Activated B cell treated with CpG ODN at 0.5 μM for 24 hours (primary cell): ENCODE results near the gene UBXN7. TPM values are rescaled to one million over a fixed set of nuclear protein-coding genes. Genes with fewer than 3 reads are reported as not detected.
"Not testable (repeated sequence)": the region's sequence is repeated elsewhere in the genome, so short reads cannot be mapped to it uniquely, and the experiment has no call there.

ENCODE experiments used
- ATAC-seq: fragments of 200-7000 bp; cut with Tn5 transposase; one replicate; pipeline ENCODE4 v1.10.0; 2021; ENCODE audit warnings: low read depth, mild to moderate bottlenecking, moderate library complexity
- CTCF ChIA-PET: fragments of 350-600 bp; sonication (Branson Sonifier 250); formaldehyde crosslinking; loops from one replicate; lab custom pipeline; 2021; ENCODE audit warnings: antibody characterized with exemption; lab: Charles Lee
- POLR2A ChIA-PET: fragments of 350-600 bp; sonication (Branson Sonifier 250); formaldehyde crosslinking; loops from one replicate; lab custom pipeline; 2021; ENCODE audit warnings: antibody characterized with exemption; lab: Charles Lee
- DNase-seq: peaks from one replicate; pipeline ENCODE4 v3.0.0; 2022
- H3K27ac Mint-ChIP-seq: one replicate; pipeline ENCODE4 v1.8.0; 2020; ENCODE audit warnings: mixed read lengths
- H3K27me3 Mint-ChIP-seq: one replicate; pipeline ENCODE4 v1.8.0; 2021; ENCODE audit warnings: mixed read lengths
- H3K36me3 Mint-ChIP-seq: one replicate; pipeline ENCODE4 v1.8.0; 2021; ENCODE audit warnings: low read depth, mixed read lengths
- H3K4me1 Mint-ChIP-seq: one replicate; pipeline ENCODE4 v1.8.0; 2021; ENCODE audit warnings: mixed read lengths
- H3K4me3 Mint-ChIP-seq: one replicate; pipeline ENCODE4 v1.8.0; 2020; ENCODE audit warnings: mild to moderate bottlenecking, mixed read lengths
- H3K9me3 Mint-ChIP-seq: one replicate; pipeline ENCODE4 v1.8.0; 2020; ENCODE audit warnings: mixed read lengths
- CTCF ChIP-seq: fragments of 200-600 bp; IDR thresholded peaks from one replicate; pipeline ENCODE4 v1.8.0; 2022; ENCODE audit warnings: antibody characterized with exemption, mild to moderate bottlenecking
- intact Hi-C: fragments of 100-400 bp; cut with micrococcal nuclease; formaldehyde crosslinking; loops from one replicate; pipeline ENCODE4 v1.15.1; 2024
- total RNA-seq: library from RNA; stranded (reverse); gene quantifications from 2 replicates; pipeline ENCODE4 v1.2.3, GENCODE V29; 2022

UBXN7 gene
- total RNA-seq, 1 donor from 2014 or later, result 66.5 TPM

GRCh38 chr3:196444500-196444894 lies 12.3 kb upstream of the UBXN7 start:
- intact Hi-C loops, result no loop called here
- peaks cover 16% of the 10 kb centered on the region for H3K4me1 Mint-ChIP-seq
- ChIA-PET CTCF (no interaction called here), POLR2A (no interaction called here)
- no peak for TF ChIP-seq CTCF
- H3K27me3 Mint-ChIP-seq, result no peaks in the 10 kb centered on the region
- ATAC-seq, result no peak
- no peak overlapping the region for H3K27ac Mint-ChIP-seq
- no peak overlapping the region for H3K4me3 Mint-ChIP-seq
- no peaks in the 10 kb centered on the region for H3K9me3 Mint-ChIP-seq
- H3K36me3 Mint-ChIP-seq, result no peaks in the 10 kb centered on the region
- DNase-seq, result no peak

GRCh38 chr3:196440696-196441095 lies 8.5 kb upstream of the UBXN7 start:
- H3K4me1 Mint-ChIP-seq, result peaks cover 16% of the 10 kb centered on the region
- CTCF ChIA-PET, result interaction anchor here (0.9 kb wide), 1 partner anchor 8 kb away, joined by 3 read pairs; no protein-coding TSS in a partner anchor
- DNase-seq (no peak), ATAC-seq (no peak)
- no peak overlapping the region for H3K27ac Mint-ChIP-seq
- no peak for TF ChIP-seq CTCF
- POLR2A ChIA-PET, result interaction anchor here (1.1 kb wide), 1 partner anchor 62 kb away, joined by 4 read pairs; no protein-coding TSS in a partner anchor
- intact Hi-C loops, result loop anchor here (1.0 kb wide), 1 partner anchor 8 kb away; the partner anchor contains the start of gene UBXN7
- no peaks in the 10 kb centered on the region for H3K27me3 Mint-ChIP-seq
- H3K4me3 Mint-ChIP-seq, result no peak overlapping the region
- no peaks in the 10 kb centered on the region for H3K9me3 Mint-ChIP-seq
- no peaks in the 10 kb centered on the region for H3K36me3 Mint-ChIP-seq

GRCh38 chr3:196440041-196440537 lies 7.9 kb upstream of the UBXN7 start:
- CTCF ChIA-PET, result interaction anchor here (0.9 kb wide), 1 partner anchor 7 kb away, joined by 3 read pairs; no protein-coding TSS in a partner anchor
- H3K4me1 Mint-ChIP-seq, result peaks cover 16% of the 10 kb centered on the region
- H3K27ac Mint-ChIP-seq, result peak overlapping the region; percentile 30
- no peaks in the 10 kb centered on the region for H3K27me3 Mint-ChIP-seq
- POLR2A ChIA-PET, result interaction anchor here (0.8 to 1.1 kb wide), 2 partner anchors 35 to 62 kb away, joined by 3 to 4 read pairs; no protein-coding TSS in a partner anchor
- peak; percentile 50 for ATAC-seq
- DNase-seq, result no peak
- no peaks in the 10 kb centered on the region for H3K36me3 Mint-ChIP-seq
- TF ChIP-seq CTCF, result no peak
- no peak overlapping the region for H3K4me3 Mint-ChIP-seq
- no peaks in the 10 kb centered on the region for H3K9me3 Mint-ChIP-seq
- intact Hi-C loops, result no loop called here

- Mint-ChIP-seq H3K36me3 (peaks cover 22% of the 10 kb centered on the region), H3K27me3 (no peaks in the 10 kb centered on the region), H3K4me1 (peaks cover 22% of the 10 kb centered on the region), H3K27ac (peak overlapping the region; percentile 80), H3K9me3 (no peaks in the 10 kb centered on the region), H3K4me3 (peak overlapping the region; percentile 96)
- ChIA-PET CTCF (no interaction called here), POLR2A (interaction anchor here (1.0 to 1.9 kb wide), 3 partner anchors 72 to 568 kb away, joined by 4 to 10 read pairs (median 6); partner anchors contain the start of genes DYNLT2B and RNF168)
- no peak for TF ChIP-seq CTCF
- intact Hi-C loops, result loop anchor here (1.0 to 5.0 kb wide), 8 partner anchors 10 to 524 kb away; partner anchors contain the start of genes DYNLT2B, FBXO45, NCBP2 and PCYT1A
- ATAC-seq (peak; percentile 38), DNase-seq (no peak)
Measured at GRCh38 chr3:196431181-196432136, 768 bp downstream of the UBXN7 start.

GRCh38 chr3:196428041-196428440 lies 4.2 kb downstream of the UBXN7 start:
- POLR2A ChIA-PET, result interaction anchor here (0.6 kb wide), 1 partner anchor 9 kb away, joined by 4 read pairs; no protein-coding TSS in a partner anchor

GRCh38 chr3:196424421-196424820 lies 7.8 kb downstream of the UBXN7 start:
- intact Hi-C loops, CTCF ChIA-PET, H3K9me3 Mint-ChIP-seq, H3K27me3 Mint-ChIP-seq, H3K4me3 Mint-ChIP-seq, ATAC-seq, H3K27ac Mint-ChIP-seq, DNase-seq: not testable (repeated sequence)
- Mint-ChIP-seq H3K4me1 (peaks cover 41% of the 10 kb centered on the region), H3K36me3 (peaks cover 15% of the 10 kb centered on the region)
- POLR2A ChIA-PET, result interaction anchor here (0.7 kb wide), 1 partner anchor 546 kb away, joined by 3 read pairs; no protein-coding TSS in a partner anchor

More at GRCh38 chr3:196428041-196428440, 4.2 kb downstream of the UBXN7 start:
- H3K4me1 Mint-ChIP-seq, result peaks cover 30% of the 10 kb centered on the region
- TF ChIP-seq CTCF, result no peak
- CTCF ChIA-PET, result no interaction called here
- peaks cover 24% of the 10 kb centered on the region for H3K36me3 Mint-ChIP-seq
- H3K9me3 Mint-ChIP-seq, result no peaks in the 10 kb centered on the region
- intact Hi-C loops, result no loop called here
- H3K27me3 Mint-ChIP-seq, result no peaks in the 10 kb centered on the region
- ATAC-seq, result no peak
- no peak for DNase-seq
- no peak overlapping the region for H3K27ac Mint-ChIP-seq
- H3K4me3 Mint-ChIP-seq, result no peak overlapping the region
